ENCODE data around the gene ATP2B3. TPM values are rescaled to one million over a fixed set of nuclear protein-coding genes. Genes with fewer than 3 reads are reported as not detected.

The ATP2B3 gene
- total RNA-seq, 2 experiments from 2014 or later, result not detected

- no peak for ATAC-seq
- no peak for TF ChIP-seq CTCF (IDR thresholded peaks at IDR 0.05)
- H3K27ac Mint-ChIP-seq, result no peak overlapping the region
- intact Hi-C loops (cut with micrococcal nuclease), result no loop called here
- ChIA-PET POLR2A (no interaction called here), CTCF (no interaction called here)
- H3K4me1 Mint-ChIP-seq (ENCODE audit: low read depth), result peaks cover 25% of the 10 kb centered on the region
- H3K4me3 Mint-ChIP-seq, result no peak overlapping the region
- peaks cover 13% of the 10 kb centered on the region for H3K36me3 Mint-ChIP-seq (ENCODE audit: low read depth)
- no peaks in the 10 kb centered on the region for H3K9me3 Mint-ChIP-seq
- DNase-seq, result no peak
- no peaks in the 10 kb centered on the region for H3K27me3 Mint-ChIP-seq
Measured at GRCh38 chrX:153595859-153596857, 78.7 kb downstream of the ATP2B3 start.

GRCh38 chrX:153596981-153597750, 79.7 kb downstream of the ATP2B3 start:
- H3K36me3 Mint-ChIP-seq (ENCODE audit: low read depth), result peaks cover 12% of the 10 kb centered on the region
- no peak overlapping the region for H3K27ac Mint-ChIP-seq
- ChIA-PET POLR2A (interaction anchor here (1.5 kb wide), 1 partner anchor 14 kb away, joined by 3 read pairs; no protein-coding TSS in a partner anchor), CTCF (interaction anchor here (1.6 to 1.8 kb wide), 4 partner anchors 13 to 71 kb away, joined by 3 to 6 read pairs (median 5); no protein-coding TSS in a partner anchor)
- no peaks in the 10 kb centered on the region for H3K9me3 Mint-ChIP-seq
- H3K27me3 Mint-ChIP-seq, result no peaks in the 10 kb centered on the region
- ATAC-seq (no peak), DNase-seq (no peak)
- intact Hi-C loops (cut with micrococcal nuclease), result no loop called here
- no peak for TF ChIP-seq CTCF (IDR thresholded peaks at IDR 0.05)
- peak overlapping the region; percentile 85 for H3K4me3 Mint-ChIP-seq
- peaks cover 27% of the 10 kb centered on the region for H3K4me1 Mint-ChIP-seq (ENCODE audit: low read depth)

- DNase-seq, result peak; percentile 23
- peak; percentile 25 for ATAC-seq
- ChIA-PET POLR2A (interaction anchor here (0.5 to 1.5 kb wide), 2 partner anchors 16 to 492 kb away, joined by 3 read pairs; no protein-coding TSS in a partner anchor), CTCF (interaction anchor here (1.5 to 1.8 kb wide), 5 partner anchors 11 to 69 kb away, joined by 3 to 6 read pairs (median 4); no protein-coding TSS in a partner anchor)
- Mint-ChIP-seq H3K27ac (peak within 1 kb of the TSS; percentile 74), H3K9me3 (no peaks in the 10 kb centered on the region), H3K4me3 (peak within 1 kb of the TSS; percentile 85), H3K27me3 (no peaks in the 10 kb centered on the region), H3K36me3 (ENCODE audit: low read depth) (peaks cover 10% of the 10 kb centered on the region), H3K4me1 (ENCODE audit: low read depth) (peaks cover 32% of the 10 kb centered on the region)
- intact Hi-C loops (cut with micrococcal nuclease), result no loop called here
- TF ChIP-seq CTCF (IDR thresholded peaks at IDR 0.05), result no peak
Measured at GRCh38 chrX:153598541-153599191, 81.2 kb downstream of the ATP2B3 start, which contains the start of gene CCNQ. Gene CCNQ, minus strand, starts transcription at chrX:153599139. Its CDS starts 66 bp downstream, at chrX:153599073.

- ChIA-PET POLR2A (interaction anchor here (0.5 to 1.0 kb wide), 2 partner anchors 47 to 491 kb away, joined by 3 to 4 read pairs; partner anchors contain the start of gene DUSP9), CTCF (interaction anchor here (1.3 to 1.9 kb wide), 5 partner anchors 10 to 68 kb away, joined by 3 to 8 read pairs (median 6); no protein-coding TSS in a partner anchor)
- DNase-seq, result peak; percentile 88
Measured at GRCh38 chrX:153599192-153600031, 82.0 kb downstream of the ATP2B3 start.

More at GRCh38 chrX:153599192-153600031, 82.0 kb downstream of the ATP2B3 start:
- peak overlapping the region; percentile 82 for H3K4me3 Mint-ChIP-seq
- H3K4me1 Mint-ChIP-seq (ENCODE audit: low read depth), result peaks cover 35% of the 10 kb centered on the region
- H3K27me3 Mint-ChIP-seq, result no peaks in the 10 kb centered on the region
- no peak for TF ChIP-seq CTCF (IDR thresholded peaks at IDR 0.05)
- intact Hi-C loops (cut with micrococcal nuclease), result loop anchor here (10.0 kb wide), 1 partner anchor 65 kb away; no protein-coding TSS in a partner anchor
- peak overlapping the region; percentile 74 for H3K27ac Mint-ChIP-seq
- ATAC-seq, result peak; percentile 96
- H3K9me3 Mint-ChIP-seq, result no peaks in the 10 kb centered on the region
- H3K36me3 Mint-ChIP-seq (ENCODE audit: low read depth), result peaks cover 8% of the 10 kb centered on the region

All from activated CD8-positive, alpha-beta T cell treated with anti-CD3 and anti-CD28 coated beads for 36 hours (primary cell).